OCI-LY3 (cell line): ENCODE measurements around the gene TCN2.

Source experiments
- H2AFZ ChIP-seq: fragments of 200-600, 300-600 bp; shearing (Covaris generic); 2 replicates; pipeline ENCODE4 v1.6.0; 2014; ENCODE audit warnings: antibody characterized with exemption, low read depth, low read length
- H3K27ac ChIP-seq: fragments of 200-600, 300-600 bp; sonication (generic); 2 replicates; pipeline ENCODE4 v1.5.1; 2014; ENCODE audit warnings: mild to moderate bottlenecking, low read length, moderate library complexity, mixed read lengths
- H3K27me3 ChIP-seq: fragments of 200-600, 300-600 bp; sonication (generic); 2 replicates; pipeline ENCODE4 v1.6.1; 2014; ENCODE audit warnings: low read depth, low read length, mixed read lengths
- H3K36me3 ChIP-seq: fragments of 200-600, 300-600 bp; sonication (generic); replicated peaks from 2 replicates; pipeline ENCODE3; 2014; ENCODE audit warnings: low read depth, low read length, mixed read lengths
- H3K4me1 ChIP-seq: fragments of 300-600, 200-600 bp; sonication (generic); 2 replicates; pipeline ENCODE4 v1.6.1; 2014; ENCODE audit warnings: low read length, mixed read lengths
- H3K4me2 ChIP-seq: fragments of 200-600, 300-600 bp; sonication (generic); 2 replicates; pipeline ENCODE4 v1.6.1; 2014; ENCODE audit warnings: low read length, mixed read lengths
- H3K4me3 ChIP-seq: fragments of 300-600, 200-600 bp; sonication (generic); 2 replicates; pipeline ENCODE4 v1.5.1; 2014; ENCODE audit warnings: antibody characterized with exemption, mild to moderate bottlenecking, low read length, moderate library complexity
- H3K79me2 ChIP-seq: fragments of 300-600, 200-600 bp; shearing (Covaris generic); 2 replicates; pipeline ENCODE4 v1.6.1; 2014; ENCODE audit warnings: mild to moderate bottlenecking, low read length, mixed read lengths
- H3K9ac ChIP-seq: fragments of 300-600, 200-600 bp; shearing (Covaris generic); 2 replicates; pipeline ENCODE4 v1.6.0; 2014; ENCODE audit warnings: mild to moderate bottlenecking, low read length, moderate library complexity
- H3K9me3 ChIP-seq: fragments of 200-600, 300-600 bp; shearing (Covaris generic); 2 replicates; pipeline ENCODE4 v1.6.1; 2014; ENCODE audit warnings: low read length, mixed read lengths; ENCODE audit not compliant: insufficient read depth
- H4K20me1 ChIP-seq: fragments of 200-600, 300-600 bp; sonication (generic); 2 replicates; pipeline ENCODE4 v1.6.1; 2016; ENCODE audit warnings: low read length, mixed read lengths; ENCODE audit not compliant: insufficient read depth
- CTCF ChIP-seq: fragments of 200-600, 300-600 bp; sonication (generic); IDR thresholded peaks from 2 replicates; pipeline ENCODE4 v1.5.1; 2014; ENCODE audit warnings: antibody characterized with exemption, low read length, low read depth
- EZH2phosphoT487 ChIP-seq: fragments of 200-600 bp; shearing (Covaris generic); IDR thresholded peaks from 2 replicates; pipeline ENCODE4 v1.6.1; 2018; ENCODE audit warnings: antibody characterized with exemption, mixed run types, low read depth

TCN2 gene

GRCh38 chr22:30664798-30665197 lies 57.8 kb downstream of the TCN2 start:
- Histone ChIP-seq H2AFZ (no peak overlapping the region), H3K4me2 (no peak overlapping the region), H3K27ac (no peak overlapping the region), H3K4me3 (no peak overlapping the region), H3K4me1 (peaks cover 10% of the 10 kb centered on the region), H3K27me3 (peaks cover 7% of the 10 kb centered on the region; the same call in 1 of the 2 replicates), H3K9ac (no peak overlapping the region), H3K79me2 (no peaks in the 10 kb centered on the region), H3K36me3 (no peaks in the 10 kb centered on the region), H4K20me1 (no peaks in the 10 kb centered on the region), H3K9me3 (no peaks in the 10 kb centered on the region)
- no peak for TF ChIP-seq CTCF
- no peak for TF ChIP-seq EZH2phosphoT487

- H3K9ac ChIP-seq = no peak overlapping the region
- no peak overlapping the region for H2AFZ ChIP-seq
- H4K20me1 ChIP-seq = no peaks in the 10 kb centered on the region
- TF ChIP-seq CTCF (no peak), EZH2phosphoT487 (no peak)
- peaks cover 7% of the 10 kb centered on the region; the same call in 1 of the 2 replicates for H3K27me3 ChIP-seq
- H3K4me2 ChIP-seq = no peak overlapping the region
- no peaks in the 10 kb centered on the region for H3K36me3 ChIP-seq
- H3K4me3 ChIP-seq = no peak overlapping the region
- no peaks in the 10 kb centered on the region for H3K9me3 ChIP-seq
- no peaks in the 10 kb centered on the region for H3K79me2 ChIP-seq
- no peak overlapping the region for H3K27ac ChIP-seq
- H3K4me1 ChIP-seq = peaks cover 10% of the 10 kb centered on the region
These were observed 58.3 kb downstream of the TCN2 start for GRCh38 chr22:30665266-30665665.

GRCh38 chr22:30665786-30666185 lies 58.8 kb downstream of the TCN2 start:
- H3K4me1 ChIP-seq = peaks cover 10% of the 10 kb centered on the region
- H3K4me2 ChIP-seq = no peak overlapping the region
- no peak overlapping the region for H3K9ac ChIP-seq
- no peaks in the 10 kb centered on the region for H3K79me2 ChIP-seq
- H3K27ac ChIP-seq = no peak overlapping the region
- no peak overlapping the region for H2AFZ ChIP-seq
- H3K9me3 ChIP-seq = no peaks in the 10 kb centered on the region
- H3K27me3 ChIP-seq = peaks cover 7% of the 10 kb centered on the region; the same call in 1 of the 2 replicates
- H3K36me3 ChIP-seq = no peaks in the 10 kb centered on the region
- no peak for TF ChIP-seq EZH2phosphoT487
- TF ChIP-seq CTCF = no peak
- H4K20me1 ChIP-seq = no peaks in the 10 kb centered on the region
- no peak overlapping the region for H3K4me3 ChIP-seq

GRCh38 chr22:30667107-30667493 lies 60.1 kb downstream of the TCN2 start:
- no peak for TF ChIP-seq EZH2phosphoT487
- TF ChIP-seq CTCF = no peak
- Histone ChIP-seq H3K9me3 (no peaks in the 10 kb centered on the region), H2AFZ (peak overlapping the region; percentile 72), H3K4me2 (peak overlapping the region; percentile 91), H3K27me3 (peaks cover 7% of the 10 kb centered on the region; the same call in 1 of the 2 replicates), H3K27ac (no peak overlapping the region), H4K20me1 (no peaks in the 10 kb centered on the region), H3K4me3 (peak overlapping the region; percentile 88), H3K4me1 (peaks cover 10% of the 10 kb centered on the region), H3K79me2 (no peaks in the 10 kb centered on the region), H3K9ac (peak overlapping the region; percentile 71), H3K36me3 (no peaks in the 10 kb centered on the region)
